G401.6 (cell line): Measurements from ENCODE around the gene QKI.

Experiments used
- FAIRE-seq: peaks from 2 replicates; lab custom pipeline; 2012; peaks lifted over from hg19 to GRCh38; lab: Jason Lieb, UNC

The QKI gene

GRCh38 chr6:163392533-163392932, 22.0 kb upstream of the QKI start:
- no peak for FAIRE-seq

GRCh38 chr6:163393923-163394322, 20.6 kb upstream of the QKI start:
- no peak for FAIRE-seq

GRCh38 chr6:163394659-163395058, 19.9 kb upstream of the QKI start:
- FAIRE-seq: no peak

- FAIRE-seq: no peak
Measured at GRCh38 chr6:163395122-163395830, 19.2 kb upstream of the QKI start.

- no peak for FAIRE-seq
Measured at GRCh38 chr6:163395831-163396185, 18.7 kb upstream of the QKI start.

- FAIRE-seq: no peak
Measured at GRCh38 chr6:163397326-163397725, 17.2 kb upstream of the QKI start.

- FAIRE-seq: no peak
Measured at GRCh38 chr6:163398115-163398514, 16.4 kb upstream of the QKI start.

GRCh38 chr6:163398815-163399214, 15.7 kb upstream of the QKI start:
- no peak for FAIRE-seq

- FAIRE-seq: no peak
Measured at GRCh38 chr6:163400509-163400908, 14.0 kb upstream of the QKI start.

- FAIRE-seq: no peak
Measured at GRCh38 chr6:163401039-163401885, 13.3 kb upstream of the QKI start.

- FAIRE-seq: no peak
Measured at GRCh38 chr6:163402616-163403015, 11.9 kb upstream of the QKI start.

GRCh38 chr6:163404825-163405265, 9.7 kb upstream of the QKI start:
- no peak for FAIRE-seq

- FAIRE-seq: no peak
Measured at GRCh38 chr6:163405412-163406309, 8.9 kb upstream of the QKI start.

GRCh38 chr6:163406366-163406765, 8.2 kb upstream of the QKI start:
- FAIRE-seq: no peak

GRCh38 chr6:163406830-163407229, 7.7 kb upstream of the QKI start:
- no peak for FAIRE-seq

GRCh38 chr6:163408352-163408991, 6.0 kb upstream of the QKI start:
- no peak for FAIRE-seq

GRCh38 chr6:163409712-163410111, 4.8 kb upstream of the QKI start:
- no peak for FAIRE-seq

GRCh38 chr6:163412341-163412740, 2.2 kb upstream of the QKI start:
- FAIRE-seq: no peak

GRCh38 chr6:163412801-163413344, 1.6 kb upstream of the QKI start:
- FAIRE-seq: no peak

GRCh38 chr6:163413345-163414116, 987 bp upstream of the QKI start:
- FAIRE-seq: no peak
